WTC11 (cell line): ENCODE results near the gene SIT1. TPM values are rescaled to one million over a fixed set of nuclear protein-coding genes. Genes with fewer than 3 reads are reported as not detected.

Experiments
- ATAC-seq: fragments of 200-7000 bp; cut with Tn5 transposase; 2 replicates; pipeline ENCODE4 v1.10.0; 2021; ENCODE audit warnings: mild to moderate bottlenecking, moderate library complexity
- CTCF ChIA-PET: fragments of 300-600 bp; sonication (Branson Sonifier 250); formaldehyde crosslinking; loops from one replicate; lab custom pipeline; 2021; ENCODE audit warnings: antibody characterized with exemption; lab: Charles Lee
- POLR2A ChIA-PET: fragments of 350-600 bp; sonication (Branson Sonifier 250); formaldehyde crosslinking; loops from one replicate; lab custom pipeline; 2021; ENCODE audit warnings: antibody characterized with exemption; lab: Charles Lee
- DNase-seq: peaks from one replicate; pipeline ENCODE4 v3.0.0; 2021; ENCODE audit warnings: low spot score
- H3K27ac Mint-ChIP-seq: 2 replicates; pipeline ENCODE4 v1.8.0; 2021; ENCODE audit warnings: mixed read lengths
- H3K27me3 Mint-ChIP-seq: 2 replicates; pipeline ENCODE4 v1.8.0; 2021; ENCODE audit warnings: low read depth, mild to moderate bottlenecking, moderate library complexity, mixed read lengths
- H3K36me3 Mint-ChIP-seq: 2 replicates; pipeline ENCODE4 v1.8.0; 2021; ENCODE audit warnings: mixed read lengths
- H3K4me1 Mint-ChIP-seq: 2 replicates; pipeline ENCODE4 v1.8.0; 2022; ENCODE audit warnings: mixed read lengths
- H3K4me3 Mint-ChIP-seq: 2 replicates; pipeline ENCODE4 v1.8.0; 2021; ENCODE audit warnings: mild to moderate bottlenecking, moderate library complexity, mixed read lengths
- H3K9me3 Mint-ChIP-seq: 2 replicates; pipeline ENCODE4 v1.8.0; 2021; ENCODE audit warnings: mixed read lengths
- FOXK1 ChIP-seq: sonication (generic); formaldehyde crosslinking; IDR thresholded peaks from 2 replicates; pipeline ENCODE4 v1.8.0; 2022; ENCODE audit warnings: mild to moderate bottlenecking, moderate library complexity, missing genetic modification reagents
- GABPB1 ChIP-seq: sonication (generic); formaldehyde crosslinking; IDR thresholded peaks from 2 replicates; pipeline ENCODE4 v1.8.1; 2023; ENCODE audit warnings: mild to moderate bottlenecking, missing genetic modification reagents
- IRF1 ChIP-seq: sonication (generic); formaldehyde crosslinking; IDR thresholded peaks from 2 replicates; pipeline ENCODE4 v1.8.0; 2023; ENCODE audit warnings: missing genetic modification reagents
- MYBL2 ChIP-seq: sonication (generic); formaldehyde crosslinking; IDR thresholded peaks from 2 replicates; pipeline ENCODE4 v1.8.1; 2023; ENCODE audit warnings: mild to moderate bottlenecking, moderate library complexity, missing genetic modification reagents
- NFYB ChIP-seq: sonication (generic); formaldehyde crosslinking; conservative IDR thresholded peaks from 2 replicates; pipeline ENCODE4 v1.8.0; 2022; ENCODE audit warnings: low read depth, missing genetic modification reagents
- NR3C1 ChIP-seq: sonication (generic); formaldehyde crosslinking; conservative IDR thresholded peaks from 2 replicates; pipeline ENCODE4 v1.8.1; 2023; ENCODE audit warnings: low read depth, mild to moderate bottlenecking, missing genetic modification reagents
- PRDM15 ChIP-seq: sonication (generic); formaldehyde crosslinking; IDR thresholded peaks from 2 replicates; pipeline ENCODE4 v1.8.0; 2022; ENCODE audit warnings: missing genetic modification reagents
- STAT6 ChIP-seq: sonication (generic); formaldehyde crosslinking; conservative IDR thresholded peaks from 2 replicates; pipeline ENCODE4 v1.8.1; 2023; ENCODE audit warnings: mild to moderate bottlenecking, low read depth, missing genetic modification reagents, moderate library complexity
- TP53 ChIP-seq: sonication (generic); formaldehyde crosslinking; IDR thresholded peaks from 2 replicates; pipeline ENCODE4 v1.8.1; 2023; ENCODE audit warnings: mild to moderate bottlenecking, missing genetic modification reagents
- USF1 ChIP-seq: sonication (generic); formaldehyde crosslinking; IDR thresholded peaks from 2 replicates; pipeline ENCODE4 v1.8.0; 2022; ENCODE audit warnings: mild to moderate bottlenecking, missing genetic modification reagents
- USF2 ChIP-seq: sonication (generic); formaldehyde crosslinking; IDR thresholded peaks from 2 replicates; pipeline ENCODE4 v1.8.1; 2023; ENCODE audit warnings: mild to moderate bottlenecking, missing genetic modification reagents, moderate library complexity
- total RNA-seq: library from RNA; stranded (reverse); gene quantifications from 3 replicates; pipeline ENCODE4 v1.2.3, GENCODE V29; 2021
- TF ChIP-seq, protein P1 (sequence below): sonication (generic); formaldehyde crosslinking; IDR thresholded peaks from 2 replicates; pipeline ENCODE4 v1.8.0; 2023; ENCODE audit warnings: mild to moderate bottlenecking, missing genetic modification reagents
- TF ChIP-seq, protein P2 (sequence below): sonication (generic); formaldehyde crosslinking; IDR thresholded peaks from 2 replicates; pipeline ENCODE4 v1.8.1; 2023; ENCODE audit warnings: mild to moderate bottlenecking, moderate library complexity, missing genetic modification reagents

Gene SIT1
- total RNA-seq, 1 experiment from 2014 or later = 4.1 TPM

DNA sequence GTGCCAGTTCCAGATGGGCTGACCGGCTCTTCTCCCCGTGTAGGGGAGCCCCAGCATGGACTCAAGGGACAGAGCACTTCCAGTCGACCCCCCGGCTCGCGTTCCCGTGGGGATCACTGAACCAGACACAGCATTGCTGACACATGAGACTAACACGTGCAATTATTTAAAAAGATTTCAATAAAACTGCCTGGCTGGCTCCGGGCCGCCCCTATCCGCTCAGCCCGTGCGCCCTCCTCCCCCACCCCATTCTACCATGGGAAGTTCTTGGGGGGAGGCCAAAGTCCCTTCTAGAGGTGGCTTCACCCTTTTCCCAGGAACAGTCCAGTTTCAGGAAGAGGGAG is 40.9 kb downstream of the SIT1 start:
- Mint-ChIP-seq H3K27ac (no peak overlapping the region), H3K27me3 (peaks cover 21% of the 10 kb centered on the region), H3K36me3 (no peaks in the 10 kb centered on the region), H3K4me3 (no peak overlapping the region), H3K9me3 (no peaks in the 10 kb centered on the region), H3K4me1 (peaks cover 5% of the 10 kb centered on the region; the same call in 1 of the 2 replicates)
- ATAC-seq = no peak
- no peak for DNase-seq
- POLR2A ChIA-PET = no interaction called here
- no peak for TF ChIP-seq USF2 (CRISPR knock-in tag)
- no peak for TF ChIP-seq PRDM15
- TF ChIP-seq IRF1 = no peak
- no peak for TF ChIP-seq FOXK1 (CRISPR knock-in tag)
- no peak for TF ChIP-seq TP53 (CRISPR knock-in tag)
- no peak for TF ChIP-seq NR3C1
- TF ChIP-seq, protein P1, sequence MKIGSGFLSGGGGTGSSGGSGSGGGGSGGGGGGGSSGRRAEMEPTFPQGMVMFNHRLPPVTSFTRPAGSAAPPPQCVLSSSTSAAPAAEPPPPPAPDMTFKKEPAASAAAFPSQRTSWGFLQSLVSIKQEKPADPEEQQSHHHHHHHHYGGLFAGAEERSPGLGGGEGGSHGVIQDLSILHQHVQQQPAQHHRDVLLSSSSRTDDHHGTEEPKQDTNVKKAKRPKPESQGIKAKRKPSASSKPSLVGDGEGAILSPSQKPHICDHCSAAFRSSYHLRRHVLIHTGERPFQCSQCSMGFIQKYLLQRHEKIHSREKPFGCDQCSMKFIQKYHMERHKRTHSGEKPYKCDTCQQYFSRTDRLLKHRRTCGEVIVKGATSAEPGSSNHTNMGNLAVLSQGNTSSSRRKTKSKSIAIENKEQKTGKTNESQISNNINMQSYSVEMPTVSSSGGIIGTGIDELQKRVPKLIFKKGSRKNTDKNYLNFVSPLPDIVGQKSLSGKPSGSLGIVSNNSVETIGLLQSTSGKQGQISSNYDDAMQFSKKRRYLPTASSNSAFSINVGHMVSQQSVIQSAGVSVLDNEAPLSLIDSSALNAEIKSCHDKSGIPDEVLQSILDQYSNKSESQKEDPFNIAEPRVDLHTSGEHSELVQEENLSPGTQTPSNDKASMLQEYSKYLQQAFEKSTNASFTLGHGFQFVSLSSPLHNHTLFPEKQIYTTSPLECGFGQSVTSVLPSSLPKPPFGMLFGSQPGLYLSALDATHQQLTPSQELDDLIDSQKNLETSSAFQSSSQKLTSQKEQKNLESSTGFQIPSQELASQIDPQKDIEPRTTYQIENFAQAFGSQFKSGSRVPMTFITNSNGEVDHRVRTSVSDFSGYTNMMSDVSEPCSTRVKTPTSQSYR (CRISPR knock-in tag) = no peak
- TF ChIP-seq USF1 (CRISPR knock-in tag) = no peak
- TF ChIP-seq, protein P2, sequence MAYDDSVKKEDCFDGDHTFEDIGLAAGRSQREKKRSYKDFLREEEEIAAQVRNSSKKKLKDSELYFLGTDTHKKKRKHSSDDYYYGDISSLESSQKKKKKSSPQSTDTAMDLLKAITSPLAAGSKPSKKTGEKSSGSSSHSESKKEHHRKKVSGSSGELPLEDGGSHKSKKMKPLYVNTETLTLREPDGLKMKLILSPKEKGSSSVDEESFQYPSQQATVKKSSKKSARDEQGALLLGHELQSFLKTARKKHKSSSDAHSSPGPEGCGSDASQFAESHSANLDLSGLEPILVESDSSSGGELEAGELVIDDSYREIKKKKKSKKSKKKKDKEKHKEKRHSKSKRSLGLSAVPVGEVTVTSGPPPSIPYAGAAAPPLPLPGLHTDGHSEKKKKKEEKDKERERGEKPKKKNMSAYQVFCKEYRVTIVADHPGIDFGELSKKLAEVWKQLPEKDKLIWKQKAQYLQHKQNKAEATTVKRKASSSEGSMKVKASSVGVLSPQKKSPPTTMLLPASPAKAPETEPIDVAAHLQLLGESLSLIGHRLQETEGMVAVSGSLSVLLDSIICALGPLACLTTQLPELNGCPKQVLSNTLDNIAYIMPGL = no peak
- TF ChIP-seq GABPB1 (CRISPR knock-in tag) = no peak
- no peak for TF ChIP-seq STAT6 (CRISPR knock-in tag)
- no peak for TF ChIP-seq NFYB (CRISPR knock-in tag)
- TF ChIP-seq MYBL2 = no peak
- TF ChIP-seq, all 79 proteins: peak for 0
- CTCF ChIA-PET = interaction anchor here (1.0 to 3.1 kb wide), 5 partner anchors 10 to 120 kb away, joined by 3 to 42 read pairs (median 4); partner anchors contain the start of gene RUSC2
